22Rv1 (cell line): ENCODE measurements around the gene GPHN.
A peak's percentile ranks its signal among the peaks of the same experiment; 100 is the strongest.

Experiments
- ZFX ChIP-seq: fragments of 450-650 bp; IDR thresholded peaks from 2 replicates; pipeline ENCODE4 v1.6.1; 2017; ENCODE audit warnings: antibody characterized with exemption, borderline replicate concordance
- TF ChIP-seq, protein P1 (sequence below): fragments of 450-650 bp; IDR thresholded peaks from 2 replicates; pipeline ENCODE4 v1.5.1; 2017; ENCODE audit warnings: mild to moderate bottlenecking

GRCh38 chr14:66758031-66758613 is 250.2 kb downstream of the GPHN start:
- TF ChIP-seq, protein P1, sequence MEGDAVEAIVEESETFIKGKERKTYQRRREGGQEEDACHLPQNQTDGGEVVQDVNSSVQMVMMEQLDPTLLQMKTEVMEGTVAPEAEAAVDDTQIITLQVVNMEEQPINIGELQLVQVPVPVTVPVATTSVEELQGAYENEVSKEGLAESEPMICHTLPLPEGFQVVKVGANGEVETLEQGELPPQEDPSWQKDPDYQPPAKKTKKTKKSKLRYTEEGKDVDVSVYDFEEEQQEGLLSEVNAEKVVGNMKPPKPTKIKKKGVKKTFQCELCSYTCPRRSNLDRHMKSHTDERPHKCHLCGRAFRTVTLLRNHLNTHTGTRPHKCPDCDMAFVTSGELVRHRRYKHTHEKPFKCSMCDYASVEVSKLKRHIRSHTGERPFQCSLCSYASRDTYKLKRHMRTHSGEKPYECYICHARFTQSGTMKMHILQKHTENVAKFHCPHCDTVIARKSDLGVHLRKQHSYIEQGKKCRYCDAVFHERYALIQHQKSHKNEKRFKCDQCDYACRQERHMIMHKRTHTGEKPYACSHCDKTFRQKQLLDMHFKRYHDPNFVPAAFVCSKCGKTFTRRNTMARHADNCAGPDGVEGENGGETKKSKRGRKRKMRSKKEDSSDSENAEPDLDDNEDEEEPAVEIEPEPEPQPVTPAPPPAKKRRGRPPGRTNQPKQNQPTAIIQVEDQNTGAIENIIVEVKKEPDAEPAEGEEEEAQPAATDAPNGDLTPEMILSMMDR: peak; percentile 22
- no peak for TF ChIP-seq ZFX
